OCI-LY7 (cell line): Measurements from ENCODE around the gene CYFIP1. TPM values are rescaled to one million over a fixed set of nuclear protein-coding genes. Genes with fewer than 3 reads are reported as not detected.

Experiments used
- BruUV-seq: library from RNA; stranded (reverse); fragments of 400-500 nt; replicated peaks from 2 replicates; lab custom pipeline; 2021; lab: Mats Ljungman, UMichigan
- CTCF ChIA-PET: fragments of 300-600 bp; sonication (Branson Sonifier 250); formaldehyde crosslinking; loops from one replicate; lab custom pipeline; 2022; ENCODE audit warnings: antibody characterized with exemption; ENCODE audit not compliant: unreplicated experiment; lab: Charles Lee
- POLR2A ChIA-PET: fragments of 300-600 bp; sonication (Branson Sonifier 250); formaldehyde crosslinking; loops from one replicate; lab custom pipeline; 2022; ENCODE audit warnings: antibody characterized with exemption; lab: Charles Lee
- DNase-seq: peaks from one replicate; pipeline ENCODE4 v3.0.0-alpha.2; 2015; ENCODE audit warnings: low spot score
- H2AFZ ChIP-seq: fragments of 200-600 bp; sonication (generic), shearing (Covaris generic); 2 replicates; pipeline ENCODE4 v1.6.1; 2014; ENCODE audit warnings: mild to moderate bottlenecking, antibody characterized with exemption, low read length, moderate library complexity
- H3K27ac ChIP-seq: fragments of 200-600 bp; sonication (generic); 2 replicates; pipeline ENCODE4 v1.5.1; 2014; ENCODE audit warnings: mixed run types, low read depth, mild to moderate bottlenecking, moderate library complexity, low read length, inconsistent platforms; ENCODE audit not compliant: poor library complexity, severe bottlenecking
- H3K36me3 ChIP-seq: fragments of 200-600 bp; sonication (generic); 2 replicates; pipeline ENCODE4 v1.6.1; 2014; ENCODE audit warnings: mild to moderate bottlenecking, antibody characterized with exemption, low read length, moderate library complexity, mixed read lengths; ENCODE audit not compliant: insufficient read depth
- H3K4me1 ChIP-seq: fragments of 200-600 bp; sonication (generic); 2 replicates; pipeline ENCODE4 v1.5.1; 2014; ENCODE audit warnings: mild to moderate bottlenecking, low read length; ENCODE audit not compliant: insufficient read depth, poor library complexity, severe bottlenecking
- H3K4me2 ChIP-seq: fragments of 200-600 bp; sonication (generic); 2 replicates; pipeline ENCODE4 v1.6.1; 2014; ENCODE audit warnings: mild to moderate bottlenecking, low read length
- H3K4me3 ChIP-seq: fragments of 200-600 bp; sonication (generic); 2 replicates; pipeline ENCODE4 v1.5.1; 2014; ENCODE audit warnings: mild to moderate bottlenecking, low read depth, low read length; ENCODE audit not compliant: poor library complexity, severe bottlenecking
- H3K79me2 ChIP-seq: fragments of 200-600 bp; sonication (generic); 2 replicates; pipeline ENCODE4 v1.6.1; 2016; ENCODE audit warnings: low read depth, mild to moderate bottlenecking, low read length, moderate library complexity, mixed read lengths; ENCODE audit not compliant: insufficient read depth
- H3K9me2 ChIP-seq: fragments of 200-600 bp; sonication (generic); 2 replicates; pipeline ENCODE4 v1.6.1; 2016; ENCODE audit warnings: mild to moderate bottlenecking, low read length, mixed read lengths; ENCODE audit not compliant: insufficient read depth
- H3K9me3 ChIP-seq: fragments of 200-600 bp; sonication (generic); 2 replicates; pipeline ENCODE4 v1.6.1; 2014; ENCODE audit warnings: mild to moderate bottlenecking, mixed run types, low read length, mixed read lengths
- H4K20me1 ChIP-seq: fragments of 200-600 bp; sonication (generic); 2 replicates; pipeline ENCODE4 v1.6.1; 2014; ENCODE audit warnings: mild to moderate bottlenecking, antibody characterized with exemption, low read length, moderate library complexity, mixed read lengths; ENCODE audit not compliant: insufficient read depth
- CTCF ChIP-seq: fragments of 200-600 bp; sonication (generic); conservative IDR thresholded peaks from 2 replicates; pipeline ENCODE4 v1.5.1; 2014; ENCODE audit warnings: mild to moderate bottlenecking, antibody characterized with exemption, low read length, moderate library complexity, mixed read lengths
- EZH2phosphoT487 ChIP-seq: fragments of 200-600 bp; sonication (generic); IDR thresholded peaks from 2 replicates; pipeline ENCODE4 v1.6.1; 2018; ENCODE audit warnings: low read depth, borderline replicate concordance, mild to moderate bottlenecking, mixed run types, antibody characterized with exemption, low read length, moderate library complexity, mixed read lengths
- intact Hi-C: fragments of 100-400 bp; cut with micrococcal nuclease; formaldehyde crosslinking; loops from one replicate; pipeline ENCODE4 v1.10.0; 2022; ENCODE audit not compliant: unreplicated experiment
- total RNA-seq, 2 experiments: library from RNA; depleted of rRNA in 1 of 2; stranded (reverse); fragments of >200 nt in 1 of 2; shearing (Covaris generic) in 1 of 2; gene quantifications; 2 replicates each; pipeline ENCODE4 v1.2.3, GENCODE V29; 2014 to 2022

CYFIP1 gene
- total RNA-seq, 2 experiments from 2014 or later: 0.98 to 1.3 TPM

GRCh38 chr15:22888120-22888859 is 91.9 kb downstream of the CYFIP1 start:
- ChIA-PET POLR2A (no interaction called here), CTCF (no interaction called here)
- Histone ChIP-seq H2AFZ (no peak overlapping the region), H3K4me3 (no peak overlapping the region), H3K36me3 (no peaks in the 10 kb centered on the region), H3K9me3 (no peaks in the 10 kb centered on the region), H3K4me1 (no peaks in the 10 kb centered on the region), H3K79me2 (no peaks in the 10 kb centered on the region), H3K27ac (no peak overlapping the region), H3K9me2 (no peaks in the 10 kb centered on the region), H4K20me1 (no peaks in the 10 kb centered on the region), H3K4me2 (no peak overlapping the region)
- DNase-seq: no peak
- intact Hi-C loops: no loop called here
- no TSS peak for BruUV-seq
- TF ChIP-seq CTCF (no peak), EZH2phosphoT487 (no peak)

- no peaks in the 10 kb centered on the region for H3K79me2 ChIP-seq
- H3K4me3 ChIP-seq: no peak overlapping the region
- ChIA-PET POLR2A (no interaction called here), CTCF (no interaction called here)
- no peak for DNase-seq
- no peak overlapping the region for H3K4me2 ChIP-seq
- intact Hi-C loops: no loop called here
- BruUV-seq: no TSS peak
- TF ChIP-seq EZH2phosphoT487 (no peak), CTCF (no peak)
- no peak overlapping the region for H3K27ac ChIP-seq
- H3K4me1 ChIP-seq: no peaks in the 10 kb centered on the region
- no peaks in the 10 kb centered on the region for H3K36me3 ChIP-seq
- H3K9me2 ChIP-seq: no peaks in the 10 kb centered on the region
- H4K20me1 ChIP-seq: no peaks in the 10 kb centered on the region
- H3K9me3 ChIP-seq: no peaks in the 10 kb centered on the region
- H2AFZ ChIP-seq: no peak overlapping the region
Observed at GRCh38 chr15:22887157-22887951, 92.8 kb downstream of the CYFIP1 start.

GRCh38 chr15:22885120-22885519 is 95.0 kb downstream of the CYFIP1 start:
- BruUV-seq: no TSS peak
- no peak overlapping the region for H2AFZ ChIP-seq
- intact Hi-C loops: no loop called here
- no peaks in the 10 kb centered on the region for H4K20me1 ChIP-seq
- DNase-seq: no peak
- no peak overlapping the region for H3K4me3 ChIP-seq
- TF ChIP-seq CTCF: no peak
- no peak for TF ChIP-seq EZH2phosphoT487
- no peaks in the 10 kb centered on the region for H3K9me2 ChIP-seq
- H3K36me3 ChIP-seq: no peaks in the 10 kb centered on the region
- H3K79me2 ChIP-seq: no peaks in the 10 kb centered on the region
- ChIA-PET CTCF (no interaction called here), POLR2A (no interaction called here)
- H3K4me2 ChIP-seq: no peak overlapping the region
- no peaks in the 10 kb centered on the region for H3K9me3 ChIP-seq
- no peak overlapping the region for H3K27ac ChIP-seq
- H3K4me1 ChIP-seq: no peaks in the 10 kb centered on the region
